Measurements from ENCODE around the gene PAK4. TPM values are rescaled to one million over a fixed set of nuclear protein-coding genes. Genes with fewer than 3 reads are reported as not detected.

Gene PAK4
- total and polyA plus RNA-seq, 2 of the 13 experiments (the other 11 are each of a cell fraction or from before 2014, with no cell fraction given) = 9.5 to 17.8 TPM

- H4K20me1 ChIP-seq (ENCODE audit: insufficient read depth, low read length) = peaks cover 14% of the 10 kb centered on the region
- H3K4me1 ChIP-seq (ENCODE audit: insufficient read depth, low read length) = peaks cover 47% of the 10 kb centered on the region
- H3K36me3 ChIP-seq (replicated peaks in 1 of 2; ENCODE audit: control insufficient read depth in 1 of 2, insufficient read depth in 2 of 2, low read length in 2 of 2) = no peaks in the 10 kb centered on the region
- FAIRE-seq = no peak
- no peak overlapping the region for H3K4me2 ChIP-seq (ENCODE audit: low read depth, low read length)
- TF ChIP-seq ZBTB21 (CRISPR knock-in tag; IDR thresholded peaks at IDR 0.05) (no peak), CC2D1A (CRISPR knock-in tag; IDR thresholded peaks at IDR 0.05) (no peak), ZNF570 (CRISPR knock-in tag; IDR thresholded peaks at IDR 0.05; ENCODE audit: borderline replicate concordance) (no peak), TBX2 (CRISPR knock-in tag; IDR thresholded peaks at IDR 0.05; ENCODE audit: borderline replicate concordance) (no peak), ZNF790 (CRISPR knock-in tag; IDR thresholded peaks at IDR 0.05; ENCODE audit: borderline replicate concordance) (no peak), ZNF557 (CRISPR knock-in tag; IDR thresholded peaks at IDR 0.05) (no peak), ZNF414 (CRISPR knock-in tag; IDR thresholded peaks at IDR 0.05) (no peak), SIN3A (IDR thresholded peaks at IDR 0.05; ENCODE audit: borderline replicate concordance, low read depth, low read length) (no peak), SRY (CRISPR knock-in tag; IDR thresholded peaks at IDR 0.05) (no peak), RXRA (CRISPR knock-in tag; IDR thresholded peaks at IDR 0.05) (no peak), SMARCE1 (IDR thresholded peaks at IDR 0.05; ENCODE audit: borderline replicate concordance) (no peak), ZNF768 (CRISPR knock-in tag; IDR thresholded peaks at IDR 0.05) (no peak), ZNF766 (CRISPR knock-in tag; IDR thresholded peaks at IDR 0.05; ENCODE audit: borderline replicate concordance) (no peak), ZBTB39 (CRISPR knock-in tag; IDR thresholded peaks at IDR 0.05) (no peak), PATZ1 (CRISPR knock-in tag; IDR thresholded peaks at IDR 0.05) (no peak), SATB2 (CRISPR knock-in tag; IDR thresholded peaks at IDR 0.05) (no peak), THAP11 (CRISPR knock-in tag; IDR thresholded peaks at IDR 0.05) (no peak), ZNF160 (CRISPR knock-in tag; IDR thresholded peaks at IDR 0.05) (no peak), CENPBD1 (CRISPR knock-in tag; IDR thresholded peaks at IDR 0.05; ENCODE audit: borderline replicate concordance, low read depth) (no peak)
- ATAC-seq = no peak
- WGBS (ENCODE audit: low lambda C conversion rate) = 38% methylated on average over 18 of the region's 18 CpGs
- no peak overlapping the region for H3K9ac ChIP-seq (ENCODE audit: insufficient read depth, low read depth, low read length)
- CTCF ChIA-PET (ENCODE audit: low intra/inter-chr PET ratio, low total read pairs) = interaction anchor here (1.2 to 3.0 kb wide), 4 partner anchors 12 to 205 kb away, joined by 3 to 25 read pairs (median 14); no protein-coding TSS in a partner anchor
- DNase-seq (ENCODE audit: low spot score) = no peak
- no peaks in the 10 kb centered on the region for H3K9me3 ChIP-seq (ENCODE audit: low read length)
- intact Hi-C loops (cut with micrococcal nuclease; ENCODE audit: unreplicated experiment) = loop anchor here (1.0 to 5.0 kb wide), 3 partner anchors 34 to 289 kb away; partner anchors contain the start of gene PLEKHG2
- no peak overlapping the region for H2AFZ ChIP-seq (ENCODE audit: low read length)
- H3K27me3 ChIP-seq (ENCODE audit: control insufficient read depth in 1 of 2, insufficient read depth in 2 of 2, low read length in 2 of 2) = no peaks in the 10 kb centered on the region
- in situ Hi-C loops (cut with HindIII; ENCODE audit: extremely low pct_ligation_motif_present, low pct_unique_long_range_greater_than_20kb) = loop anchor here (5.0 kb wide), 2 partner anchors 59 to 204 kb away; no protein-coding TSS in a partner anchor
- H3K4me3 ChIP-seq (replicated peaks in 1 of 3; ENCODE audit: insufficient read depth in 1 of 3, low read depth in 2 of 3, low read length in 3 of 3) = no peak overlapping the region
- peaks cover 22% of the 10 kb centered on the region for H3K79me2 ChIP-seq (ENCODE audit: insufficient read depth, low read length)
- no TSS peak for BruUV-seq (replicated peaks)
- POLR2A ChIA-PET = interaction anchor here (1.3 kb wide), 1 partner anchor 23 kb away, joined by 5 read pairs; no protein-coding TSS in a partner anchor
- no peak overlapping the region for H3K27ac ChIP-seq (ENCODE audit: extremely low read length, insufficient read depth, low read length)
Measured at GRCh38 chr19:39122934-39123731, 2.5 kb upstream of the PAK4 start.

Measured in HepG2 (cell line).